ENCODE data around the gene ALDH1A1. TPM values are rescaled to one million over a fixed set of nuclear protein-coding genes. Genes with fewer than 3 reads are reported as not detected.

Gene ALDH1A1
- total and polyA plus RNA-seq, 9 of the 15 experiments (the other 6 are each of a cell fraction or from before 2014, with no cell fraction given) = 1.8 to 86.3 (median 24.4) TPM

GRCh38 chr9:72958485-72959281 lies 5.8 kb upstream of the ALDH1A1 start:
- in situ Hi-C loops (cut with MboI) (no loop called here), intact Hi-C loops (cut with micrococcal nuclease) (no loop called here)
- Histone ChIP-seq H3K9me1 (ENCODE audit: control insufficient read depth, insufficient read depth, low read length) (no peaks in the 10 kb centered on the region), H3K79me2 (ENCODE audit: control insufficient read depth, insufficient read depth, low read length) (no peaks in the 10 kb centered on the region), H3K36me3 (ENCODE audit: control insufficient read depth, insufficient read depth, low read length) (no peaks in the 10 kb centered on the region), H3K4me1 (replicated peaks in 1 of 2; ENCODE audit: control insufficient read depth in 2 of 2, insufficient read depth in 2 of 2, low read length in 2 of 2) (no peaks in the 10 kb centered on the region; a peak in 1 of 5 replicates), H3K4me3 (no peak overlapping the region), H2AFZ (ENCODE audit: low read depth, low read length) (no peak overlapping the region), H3K9ac (ENCODE audit: insufficient read depth in 1 of 2, low read depth in 2 of 2, low read length in 2 of 2) (no peak overlapping the region), H3K9me3 (replicated peaks; ENCODE audit: control insufficient read depth, insufficient read depth, low read depth, low read length) (no peaks in the 10 kb centered on the region), H4K20me1 (replicated peaks; ENCODE audit: control insufficient read depth, insufficient read depth, low read length) (no peaks in the 10 kb centered on the region), H3K27ac (ENCODE audit: extremely low read depth, low read depth, low read length) (no peak overlapping the region), H3K27me3 (ENCODE audit: control insufficient read depth in 2 of 2, insufficient read depth in 2 of 2, low read length in 2 of 2) (no peaks in the 10 kb centered on the region), H3K4me2 (ENCODE audit: insufficient read depth, low read length) (no peak overlapping the region)
- ChIA-PET CTCF (ENCODE audit: low intra/inter-chr PET ratio) (no interaction called here), POLR2A (interaction anchor here (0.6 kb wide), 1 partner anchor 895 kb away, joined by 3 read pairs; no protein-coding TSS in a partner anchor)
- no TSS peak for BruUV-seq (replicated peaks)
- FAIRE-seq (no peak), DNase-seq (ENCODE audit: extremely low read depth in 1 of 4, low spot score in 3 of 4) (no peak), ATAC-seq (peak; percentile 40; the same call in 2 of the 3 replicates)
- 68% methylated on average over 3 of the region's 5 CpGs for WGBS (ENCODE audit: insufficient coverage, low coverage, missing lambda C conversion rate)
- no peak for TF ChIP-seq ZHX1 (conservative IDR thresholded peaks at IDR 0.05; ENCODE audit: low read length)
- TF ChIP-seq FOXP1 (CRISPR knock-in tag; IDR thresholded peaks at IDR 0.05) = no peak
- TF ChIP-seq CBFB (CRISPR knock-in tag; IDR thresholded peaks at IDR 0.05) = no peak
- no peak for TF ChIP-seq PML (IDR thresholded peaks at IDR 0.05; ENCODE audit: low read length)
- no peak for TF ChIP-seq KDM5B (IDR thresholded peaks at IDR 0.05; ENCODE audit: insufficient replicate concordance, low read depth, low read length)
- no peak for TF ChIP-seq DMBX1 (CRISPR knock-in tag; IDR thresholded peaks at IDR 0.05; ENCODE audit: borderline replicate concordance)
- no peak for TF ChIP-seq ZNF316 (IDR thresholded peaks at IDR 0.05)
- TF ChIP-seq MCM2 (IDR thresholded peaks at IDR 0.05; ENCODE audit: low read depth) = no peak
- no peak for TF ChIP-seq KAT7 (CRISPR knock-in tag; IDR thresholded peaks at IDR 0.05; ENCODE audit: borderline replicate concordance)
- TF ChIP-seq NCOA2 (IDR thresholded peaks at IDR 0.05; ENCODE audit: partially characterized antibody in 2 of 2) = no peak
- TF ChIP-seq CTBP1 (IDR thresholded peaks at IDR 0.05; ENCODE audit: borderline replicate concordance) = no peak
- TF ChIP-seq CHAMP1 (IDR thresholded peaks at IDR 0.05) = no peak
- TF ChIP-seq GTF3C2 (IDR thresholded peaks at IDR 0.05; ENCODE audit: borderline replicate concordance, extremely low read depth, insufficient read length) = no peak
